Measurements from ENCODE around the gene TAF8.
A peak's percentile ranks its signal among the peaks of the same experiment; 100 is the strongest.

The TAF8 gene

GRCh38 chr6:42066156-42066675 is 15.9 kb downstream of the TAF8 start:
- no peak for DNase-seq

DNA sequence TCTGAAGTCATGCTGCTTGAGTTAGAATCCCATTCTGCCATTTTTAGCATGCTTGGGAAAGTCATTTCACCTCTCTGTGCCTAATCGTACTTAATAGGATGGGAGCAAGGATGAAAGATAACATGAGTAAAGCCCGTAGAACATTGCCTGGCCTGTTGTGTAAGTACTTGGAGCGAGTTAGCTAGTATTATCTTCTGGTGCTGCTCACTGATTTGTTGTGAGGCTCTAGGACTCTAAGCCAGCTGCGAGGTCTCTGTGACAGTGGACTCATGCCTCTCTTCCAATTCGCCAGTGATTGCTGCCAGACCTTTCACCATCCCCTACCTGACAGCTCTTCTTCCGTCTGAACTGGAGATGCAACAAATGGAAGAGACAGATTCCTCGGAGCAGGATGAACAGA is 17.8 kb downstream of the TAF8 start:
- DNase-seq, result no peak

GRCh38 chr6:42068872-42069522 is 18.7 kb downstream of the TAF8 start:
- DNase-seq, result no peak

GRCh38 chr6:42071881-42072583 is 21.7 kb downstream of the TAF8 start:
- no peak for DNase-seq

- no peak for DNase-seq
Observed at GRCh38 chr6:42073287-42073686, 23.0 kb downstream of the TAF8 start.

GRCh38 chr6:42075159-42075838 is 25.0 kb downstream of the TAF8 start:
- DNase-seq, result peak; percentile 48

DNA sequence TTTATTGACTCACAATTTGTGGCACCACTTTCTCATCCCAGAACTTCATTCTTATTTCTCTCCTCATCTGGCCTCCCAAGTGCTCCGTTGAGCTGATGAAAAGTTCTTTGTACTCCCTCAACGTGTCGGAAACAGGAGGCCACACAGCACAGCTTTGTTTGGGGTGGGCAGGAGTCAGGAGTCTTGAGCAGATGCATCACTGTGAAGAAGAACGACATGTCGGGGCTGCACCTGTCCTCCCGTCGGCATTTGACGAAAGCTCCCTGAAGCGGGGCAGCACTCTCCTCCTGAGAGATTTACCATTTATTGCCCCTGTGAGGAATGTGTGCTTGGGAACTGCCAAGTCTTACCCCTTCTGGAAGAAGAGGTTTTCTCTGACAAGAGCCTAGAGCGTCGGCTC is 28.1 kb downstream of the TAF8 start:
- no peak for DNase-seq

DNA sequence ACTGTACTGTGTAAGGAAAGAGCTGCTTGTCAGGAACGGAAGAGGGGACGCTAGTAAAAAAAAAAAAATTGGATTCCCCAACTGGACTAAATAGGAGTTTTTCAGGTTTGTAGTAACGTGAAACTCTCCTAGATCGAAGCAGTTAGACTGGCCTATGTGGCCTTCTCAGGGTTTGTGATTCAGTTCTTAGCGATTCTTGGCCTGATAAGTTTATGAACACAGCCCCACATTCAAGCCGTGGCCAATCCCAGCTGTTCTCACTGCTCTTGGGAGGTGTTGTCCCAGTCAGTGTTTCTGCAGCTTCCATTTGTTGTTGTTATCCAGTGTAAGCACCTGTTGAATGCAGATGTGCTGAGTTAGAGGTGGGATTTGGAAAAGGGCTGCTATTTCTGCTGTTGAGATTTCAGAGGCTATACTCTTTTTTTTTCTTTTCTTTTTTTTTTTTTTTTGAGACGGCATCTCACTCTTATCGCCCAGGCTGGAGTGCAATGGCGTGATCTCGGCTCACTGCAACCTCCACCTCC is 29.7 kb downstream of the TAF8 start:
- DNase-seq, result no peak

- DNase-seq, result no peak
Observed at GRCh38 chr6:42083530-42083929, 33.2 kb downstream of the TAF8 start.

DNA sequence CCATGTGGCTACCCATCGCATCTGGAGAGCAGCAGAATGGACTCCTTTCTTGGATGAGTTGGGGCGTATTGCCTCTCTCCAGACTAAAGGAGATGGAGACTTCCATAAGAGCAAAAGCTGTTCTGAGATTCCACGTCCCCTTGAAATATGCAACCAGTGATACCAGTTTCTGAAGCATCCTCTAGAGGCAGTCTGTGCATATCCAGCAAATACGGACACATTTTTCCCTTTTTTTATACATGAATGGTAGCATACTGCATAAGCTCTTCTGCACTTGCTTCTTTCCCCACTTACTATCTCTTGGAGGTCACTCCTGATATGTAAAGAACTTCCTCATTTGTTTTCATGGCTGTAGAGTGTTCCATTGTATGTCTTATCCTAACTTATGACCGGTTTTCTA is 34.6 kb downstream of the TAF8 start:
- no peak for DNase-seq

GRCh38 chr6:42086046-42087035 is 36.0 kb downstream of the TAF8 start:
- no peak for DNase-seq

DNA sequence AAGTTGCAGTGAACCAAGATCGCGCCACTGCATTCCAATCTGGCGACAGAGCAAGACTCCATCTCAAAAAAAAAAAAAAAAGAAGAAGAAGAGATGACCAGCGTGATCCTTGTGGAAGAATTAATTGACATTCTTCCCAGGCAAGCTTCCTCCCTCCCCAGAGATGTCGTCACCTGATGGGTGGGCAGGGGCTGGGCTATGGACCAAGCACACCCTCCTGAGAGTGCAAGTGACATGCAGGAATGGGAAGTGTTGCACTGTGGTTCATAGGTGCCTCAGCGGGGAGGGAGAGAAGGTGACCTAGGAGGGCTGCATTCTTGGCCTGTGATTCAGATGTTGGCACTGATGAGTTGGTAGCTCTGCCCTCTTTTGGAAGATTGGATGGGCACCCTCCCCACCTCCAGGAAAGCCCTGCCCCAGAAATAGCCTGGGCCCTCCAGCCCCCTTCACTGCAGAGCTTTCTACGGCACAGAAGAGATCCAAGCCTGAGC is 37.8 kb downstream of the TAF8 start:
- no peak for DNase-seq

GRCh38 chr6:42090819-42091717 is 40.7 kb downstream of the TAF8 start:
- no peak for DNase-seq

DNA sequence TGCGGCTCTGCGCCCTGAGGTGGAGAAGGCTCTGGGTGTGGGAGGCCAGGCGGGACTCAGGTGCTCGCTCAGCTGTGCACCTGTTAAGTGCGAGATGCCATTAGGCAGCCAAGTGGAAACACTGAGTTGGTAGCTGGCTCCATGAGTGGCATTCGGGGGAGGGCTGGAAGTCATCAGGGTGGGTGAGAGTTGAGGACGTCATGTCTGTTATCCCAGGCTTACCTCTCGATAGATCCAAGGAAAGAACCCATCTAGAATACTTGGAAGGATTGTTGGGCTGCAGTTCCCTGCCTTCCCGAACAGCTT is 41.3 kb downstream of the TAF8 start:
- no peak for DNase-seq

DNA sequence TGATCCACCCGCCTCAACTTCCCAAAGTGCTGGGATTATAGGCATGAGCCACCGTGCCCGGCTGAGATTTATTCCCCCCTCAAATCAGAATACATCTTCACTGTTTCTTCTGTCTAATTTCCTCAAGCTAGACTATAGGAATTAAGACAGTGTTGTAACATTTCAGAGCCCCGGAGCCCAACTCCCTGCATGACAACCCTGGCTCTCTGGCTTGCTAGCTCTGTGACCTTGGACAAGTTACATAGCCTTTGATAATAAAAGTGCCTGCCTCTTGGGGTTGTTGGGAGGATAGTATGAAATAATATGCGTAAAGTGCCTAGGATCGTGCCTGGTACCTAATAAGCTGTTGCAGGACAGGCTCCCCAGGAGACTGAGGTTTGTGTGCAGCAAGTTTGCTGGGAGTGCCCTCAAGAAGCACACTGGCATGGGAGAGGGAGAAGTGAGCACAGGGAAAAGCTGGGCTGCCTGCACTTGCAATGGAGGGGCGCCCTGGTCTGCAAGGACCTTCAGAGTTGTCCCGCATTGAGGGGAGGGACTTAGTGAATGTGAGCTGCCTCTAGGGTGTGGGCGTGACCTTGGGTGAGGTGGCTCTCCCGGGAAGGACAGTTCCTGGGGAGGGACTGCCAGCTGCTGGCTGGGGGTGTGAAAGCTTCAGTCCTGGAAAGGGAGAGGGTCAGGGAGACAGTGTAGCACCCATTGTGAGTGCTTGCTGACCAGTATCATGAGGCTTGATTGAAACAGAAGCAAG is 43.4 kb downstream of the TAF8 start:
- no peak for DNase-seq

GRCh38 chr6:42095094-42095493 is 44.8 kb downstream of the TAF8 start:
- no peak for DNase-seq

- DNase-seq, result no peak
Observed at GRCh38 chr6:42095776-42096541, 45.6 kb downstream of the TAF8 start.

GRCh38 chr6:42099340-42100028 is 49.2 kb downstream of the TAF8 start:
- no peak for DNase-seq
